Measurements from ENCODE around the gene ROR2.

DNA sequence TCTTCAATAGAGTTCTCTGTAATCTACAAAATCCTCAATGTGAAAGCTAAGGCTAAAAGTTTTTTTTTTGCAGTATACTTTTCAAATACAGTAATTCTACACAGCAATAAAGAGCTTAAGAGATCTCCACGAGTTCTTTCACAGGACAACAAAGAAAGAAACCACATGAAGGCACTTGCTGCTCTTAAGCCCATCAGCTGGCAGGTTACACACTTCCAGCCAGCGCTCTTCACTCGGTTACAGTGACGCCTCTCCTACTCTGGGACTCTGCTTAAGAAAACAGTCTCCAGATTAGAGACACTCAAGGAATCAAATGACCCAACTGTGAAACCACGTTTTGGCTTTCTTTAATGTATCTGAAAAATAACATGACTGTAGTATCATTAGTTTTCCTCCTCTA lies 85.0 kb downstream of the ROR2 start:
- TF ChIP-seq, protein P1, sequence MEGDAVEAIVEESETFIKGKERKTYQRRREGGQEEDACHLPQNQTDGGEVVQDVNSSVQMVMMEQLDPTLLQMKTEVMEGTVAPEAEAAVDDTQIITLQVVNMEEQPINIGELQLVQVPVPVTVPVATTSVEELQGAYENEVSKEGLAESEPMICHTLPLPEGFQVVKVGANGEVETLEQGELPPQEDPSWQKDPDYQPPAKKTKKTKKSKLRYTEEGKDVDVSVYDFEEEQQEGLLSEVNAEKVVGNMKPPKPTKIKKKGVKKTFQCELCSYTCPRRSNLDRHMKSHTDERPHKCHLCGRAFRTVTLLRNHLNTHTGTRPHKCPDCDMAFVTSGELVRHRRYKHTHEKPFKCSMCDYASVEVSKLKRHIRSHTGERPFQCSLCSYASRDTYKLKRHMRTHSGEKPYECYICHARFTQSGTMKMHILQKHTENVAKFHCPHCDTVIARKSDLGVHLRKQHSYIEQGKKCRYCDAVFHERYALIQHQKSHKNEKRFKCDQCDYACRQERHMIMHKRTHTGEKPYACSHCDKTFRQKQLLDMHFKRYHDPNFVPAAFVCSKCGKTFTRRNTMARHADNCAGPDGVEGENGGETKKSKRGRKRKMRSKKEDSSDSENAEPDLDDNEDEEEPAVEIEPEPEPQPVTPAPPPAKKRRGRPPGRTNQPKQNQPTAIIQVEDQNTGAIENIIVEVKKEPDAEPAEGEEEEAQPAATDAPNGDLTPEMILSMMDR (IDR thresholded peaks at IDR 0.05 in 8 of 11, conservative IDR thresholded peaks at IDR 0.05 in 3 of 11), result no peak
- TF ChIP-seq POLR2A (IDR thresholded peaks at IDR 0.05), result no peak
